Activated CD4-positive, alpha-beta T cell treated with anti-CD3 and anti-CD28 coated beads, Interleukin-2, Interleukin-6, amounts not matched to agents 100 ng/mL and 50 ng/mL, durations not matched to agents 16 hours and 8 hours (primary cell): Measurements from ENCODE around the gene BLCAP.
"Not testable (repeated sequence)": the region's sequence is repeated elsewhere in the genome, so short reads cannot be mapped to it uniquely, and the experiment has no call there.

Source experiments
- DNase-seq: peaks from one replicate; pipeline ENCODE4 v3.0.0-alpha.2; 2020

BLCAP gene

GRCh38 chr20:37479925-37480691 is 47.6 kb downstream of the BLCAP start:
- no peak for DNase-seq

DNA sequence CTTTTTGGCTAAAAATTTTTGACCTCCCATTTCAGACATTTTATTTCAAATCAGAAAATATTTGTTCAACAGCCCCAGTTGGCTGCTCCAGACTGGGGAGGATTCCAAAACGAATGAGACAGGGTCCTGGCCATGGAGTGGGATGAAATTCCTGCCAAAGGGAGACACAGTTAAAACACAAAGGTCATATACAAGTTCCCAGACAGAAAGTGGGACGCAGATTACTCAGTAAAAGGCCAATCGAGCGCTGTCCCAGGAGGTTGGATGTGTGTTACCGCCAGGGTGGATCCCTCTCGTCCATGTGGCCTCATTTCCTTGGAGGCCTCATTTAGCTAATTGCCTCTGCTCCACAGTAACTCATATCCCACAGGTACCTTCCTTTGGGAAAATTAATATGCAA is 48.4 kb downstream of the BLCAP start:
- DNase-seq = no peak

- no peak for DNase-seq
These were observed 50.6 kb downstream of the BLCAP start for GRCh38 chr20:37477041-37477440.

GRCh38 chr20:37475252-37475651 is 52.4 kb downstream of the BLCAP start:
- no peak for DNase-seq

GRCh38 chr20:37474386-37474785 is 53.3 kb downstream of the BLCAP start:
- no peak for DNase-seq

GRCh38 chr20:37473249-37474000 is 54.3 kb downstream of the BLCAP start:
- DNase-seq = no peak

GRCh38 chr20:37472435-37472834 is 55.2 kb downstream of the BLCAP start:
- DNase-seq = not testable (repeated sequence)

DNA sequence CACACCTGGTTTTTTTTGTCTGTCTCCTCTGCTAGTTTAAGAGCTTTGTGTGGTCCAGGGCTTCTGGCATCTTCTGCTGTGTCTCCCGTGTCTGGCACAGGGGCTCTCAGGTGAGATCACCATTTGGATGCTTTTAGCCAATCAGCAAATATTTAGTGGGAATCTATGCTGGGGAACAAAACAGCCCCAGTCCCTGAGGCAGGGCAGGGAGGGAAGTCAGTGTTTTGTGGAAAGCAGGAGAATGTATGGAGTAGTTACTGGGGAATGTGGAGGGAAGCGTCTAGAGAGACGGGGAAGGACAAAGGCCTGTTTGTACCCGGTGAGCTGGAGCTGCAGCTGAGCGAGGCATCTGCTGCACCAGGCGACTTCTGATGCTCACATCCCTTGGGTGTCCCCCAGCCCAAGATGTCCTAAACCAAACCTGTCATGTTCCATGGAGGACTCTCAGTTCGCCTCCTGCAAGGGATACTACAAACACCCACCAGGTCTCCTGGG is 55.9 kb downstream of the BLCAP start:
- DNase-seq = no peak

- DNase-seq = not testable (repeated sequence)
These were observed 57.5 kb downstream of the BLCAP start for GRCh38 chr20:37470190-37470589.

GRCh38 chr20:37469531-37469930 is 58.1 kb downstream of the BLCAP start:
- DNase-seq = no peak

DNA sequence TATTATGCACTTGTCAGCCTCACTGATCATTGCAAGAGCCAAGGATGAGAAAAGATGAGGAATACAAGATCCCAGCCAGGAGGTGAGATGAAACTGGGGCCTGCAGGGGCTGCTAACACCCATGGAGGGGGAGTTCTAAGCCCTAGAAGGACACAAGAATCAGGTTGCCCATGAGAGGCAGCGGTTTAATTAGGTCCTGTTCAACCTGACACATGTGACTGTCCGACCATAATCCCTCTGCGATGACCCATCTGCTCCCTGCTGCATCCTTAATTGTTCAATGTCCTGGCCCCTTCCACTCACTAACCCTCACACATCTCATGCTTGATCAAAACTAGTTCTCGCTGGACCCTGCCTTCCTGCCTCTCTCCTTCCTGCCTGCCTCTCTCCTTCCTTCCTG is 58.8 kb downstream of the BLCAP start:
- no peak for DNase-seq
